Mammary epithelial cell (primary cell): ENCODE measurements around the gene MC5R.

ENCODE experiments used
- EZH2 ChIP-seq: IDR thresholded peaks from 2 replicates; pipeline ENCODE4 v1.6.1; 2012; ENCODE audit warnings: low read length, inconsistent platforms, borderline replicate concordance
- TF ChIP-seq, protein P1 (sequence below), 2 donors: IDR thresholded peaks in 1 of 2; conservative IDR thresholded peaks in 1 of 2; 2 replicates each; pipeline ENCODE4 v1.5.1; 2011 to 2012; ENCODE audit warnings: inconsistent platforms in 2 of 2, low read length in 2 of 2, mild to moderate bottlenecking in 2 of 2, control low read depth in 1 of 2, low read depth in 1 of 2; ENCODE audit not compliant: insufficient read depth in 1 of 2; ENCODE audit errors: extremely low read depth in 1 of 2

DNA sequence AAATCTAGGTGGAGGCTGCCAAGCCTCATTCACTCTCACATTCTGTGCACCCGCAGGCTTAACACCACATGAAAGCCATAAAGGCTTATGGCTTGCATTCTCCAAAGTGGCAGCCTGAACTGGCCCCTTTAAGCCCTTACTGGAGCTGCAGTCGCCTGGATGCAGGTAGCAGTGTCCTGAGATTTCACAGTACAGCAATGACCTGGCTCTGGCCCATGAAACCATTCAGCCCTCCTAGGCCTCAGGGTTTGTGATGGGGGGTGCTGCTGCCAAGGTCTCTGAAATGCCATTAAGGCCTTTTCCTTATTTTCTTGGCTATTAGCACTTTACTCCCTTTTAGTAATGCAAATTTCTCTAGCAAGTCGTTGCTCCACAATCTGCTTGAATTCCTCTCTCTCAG, 48.9 kb upstream of the MC5R start:
- TF ChIP-seq, protein P1, sequence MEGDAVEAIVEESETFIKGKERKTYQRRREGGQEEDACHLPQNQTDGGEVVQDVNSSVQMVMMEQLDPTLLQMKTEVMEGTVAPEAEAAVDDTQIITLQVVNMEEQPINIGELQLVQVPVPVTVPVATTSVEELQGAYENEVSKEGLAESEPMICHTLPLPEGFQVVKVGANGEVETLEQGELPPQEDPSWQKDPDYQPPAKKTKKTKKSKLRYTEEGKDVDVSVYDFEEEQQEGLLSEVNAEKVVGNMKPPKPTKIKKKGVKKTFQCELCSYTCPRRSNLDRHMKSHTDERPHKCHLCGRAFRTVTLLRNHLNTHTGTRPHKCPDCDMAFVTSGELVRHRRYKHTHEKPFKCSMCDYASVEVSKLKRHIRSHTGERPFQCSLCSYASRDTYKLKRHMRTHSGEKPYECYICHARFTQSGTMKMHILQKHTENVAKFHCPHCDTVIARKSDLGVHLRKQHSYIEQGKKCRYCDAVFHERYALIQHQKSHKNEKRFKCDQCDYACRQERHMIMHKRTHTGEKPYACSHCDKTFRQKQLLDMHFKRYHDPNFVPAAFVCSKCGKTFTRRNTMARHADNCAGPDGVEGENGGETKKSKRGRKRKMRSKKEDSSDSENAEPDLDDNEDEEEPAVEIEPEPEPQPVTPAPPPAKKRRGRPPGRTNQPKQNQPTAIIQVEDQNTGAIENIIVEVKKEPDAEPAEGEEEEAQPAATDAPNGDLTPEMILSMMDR (conservative IDR thresholded peaks at IDR 0.05 in 1 of 2, IDR thresholded peaks at IDR 0.05 in 1 of 2; ENCODE audit: extremely low read depth in 1 of 2, insufficient read depth in 1 of 2, low read depth in 1 of 2, low read length in 2 of 2), result no peak
- TF ChIP-seq EZH2, result no peak
